ENCODE data around the gene DCAF12L2. TPM values are rescaled to one million over a fixed set of nuclear protein-coding genes. Genes with fewer than 3 reads are reported as not detected.
"Not testable (repeated sequence)": the region's sequence is repeated elsewhere in the genome, so short reads cannot be mapped to it uniquely, and the experiment has no call there.

DCAF12L2 gene
- total RNA-seq (under 0.01 TPM in 1 of 2 replicates, not detected in the other), polyA plus RNA-seq (not detected in 2 replicates), polyA minus RNA-seq (ENCODE audit: low replicate concordance) (not detected in 2 replicates)
- not detected in 2 replicates for polyA plus RNA-seq (2012)

- Histone ChIP-seq H2AFZ (ENCODE audit: low read length) (no peak within 1 kb of the TSS), H3K4me3 (replicated peaks in 1 of 4; ENCODE audit: control extremely low read depth in 1 of 4, insufficient read depth in 1 of 4, low read depth in 3 of 4, low read length in 4 of 4) (no peak within 1 kb of the TSS), H4K20me1 (ENCODE audit: control insufficient read depth, extremely low read depth, insufficient read depth, low read length) (no peaks in the 10 kb centered on the region), H3K9ac (ENCODE audit: insufficient read depth, low read length) (no peak within 1 kb of the TSS), H3K36me3 (ENCODE audit: control insufficient read depth, insufficient read depth, low read length) (no peaks in the 10 kb centered on the region), H3K79me2 (ENCODE audit: control insufficient read depth, insufficient read depth, low read length) (no peaks in the 10 kb centered on the region), H3K4me2 (ENCODE audit: extremely low read depth, insufficient read depth, low read length) (no peak within 1 kb of the TSS), H3K27me3 (ENCODE audit: control insufficient read depth, insufficient read depth, low read length) (no peaks in the 10 kb centered on the region), H3K27ac (ENCODE audit: insufficient read depth, low read length) (no peak within 1 kb of the TSS), H3K4me1 (ENCODE audit: control insufficient read depth, extremely low read depth, insufficient read depth, low read length) (no peaks in the 10 kb centered on the region), H3K9me3 (ENCODE audit: control insufficient read depth, insufficient read depth, low read depth, low read length) (no peaks in the 10 kb centered on the region)
- no peak for TF ChIP-seq CTCF (conservative IDR thresholded peaks at IDR 0.05 in 1 of 2, IDR thresholded peaks at IDR 0.05 in 1 of 2; ENCODE audit: low read depth in 1 of 2, low read length in 2 of 2)
- no peak for TF ChIP-seq EZH2 (IDR thresholded peaks at IDR 0.05; ENCODE audit: low read length, missing control alignments)
- no peak for DNase-seq (ENCODE audit: low read depth in 2 of 2)
Measured at GRCh38 chrX:126165721-126166461, at the start of gene DCAF12L2. Gene DCAF12L2, minus strand, starts transcription at chrX:126166289. Its CDS starts 365 bp downstream, at chrX:126165924.

- not testable (repeated sequence) for H2AFZ ChIP-seq (ENCODE audit: low read length); H3K9ac ChIP-seq (ENCODE audit: insufficient read depth, low read length); H3K27ac ChIP-seq (ENCODE audit: insufficient read depth, low read length); DNase-seq (ENCODE audit: low read depth in 2 of 2); H3K4me2 ChIP-seq (ENCODE audit: extremely low read depth, insufficient read depth, low read length); H3K27me3 ChIP-seq (ENCODE audit: control insufficient read depth, insufficient read depth, low read length); H4K20me1 ChIP-seq (ENCODE audit: control insufficient read depth, extremely low read depth, insufficient read depth, low read length); H3K4me3 ChIP-seq (replicated peaks in 1 of 4; ENCODE audit: control extremely low read depth in 1 of 4, insufficient read depth in 1 of 4, low read depth in 3 of 4, low read length in 4 of 4); H3K9me3 ChIP-seq (ENCODE audit: control insufficient read depth, insufficient read depth, low read depth, low read length); H3K36me3 ChIP-seq (ENCODE audit: control insufficient read depth, insufficient read depth, low read length); H3K79me2 ChIP-seq (ENCODE audit: control insufficient read depth, insufficient read depth, low read length); H3K4me1 ChIP-seq (ENCODE audit: control insufficient read depth, extremely low read depth, insufficient read depth, low read length)
Measured at GRCh38 chrX:126190888-126191287, 24.8 kb upstream of the DCAF12L2 start.

- no peaks in the 10 kb centered on the region for H3K36me3 ChIP-seq (ENCODE audit: control insufficient read depth, insufficient read depth, low read length)
- DNase-seq (ENCODE audit: low read depth in 2 of 2): no peak
- H3K4me2 ChIP-seq (ENCODE audit: extremely low read depth, insufficient read depth, low read length): no peak overlapping the region
- H3K4me1 ChIP-seq (ENCODE audit: control insufficient read depth, extremely low read depth, insufficient read depth, low read length): no peaks in the 10 kb centered on the region
- no peak overlapping the region for H3K4me3 ChIP-seq (replicated peaks in 1 of 4; ENCODE audit: control extremely low read depth in 1 of 4, insufficient read depth in 1 of 4, low read depth in 3 of 4, low read length in 4 of 4)
- no peaks in the 10 kb centered on the region for H4K20me1 ChIP-seq (ENCODE audit: control insufficient read depth, extremely low read depth, insufficient read depth, low read length)
- no peaks in the 10 kb centered on the region for H3K79me2 ChIP-seq (ENCODE audit: control insufficient read depth, insufficient read depth, low read length)
- no peaks in the 10 kb centered on the region for H3K27me3 ChIP-seq (ENCODE audit: control insufficient read depth, insufficient read depth, low read length)
- H3K27ac ChIP-seq (ENCODE audit: insufficient read depth, low read length): no peak overlapping the region
- no peak overlapping the region for H3K9ac ChIP-seq (ENCODE audit: insufficient read depth, low read length)
- H3K9me3 ChIP-seq (ENCODE audit: control insufficient read depth, insufficient read depth, low read depth, low read length): no peaks in the 10 kb centered on the region
- H2AFZ ChIP-seq (ENCODE audit: low read length): no peak overlapping the region
- TF ChIP-seq EZH2 (IDR thresholded peaks at IDR 0.05; ENCODE audit: low read length, missing control alignments): no peak
- no peak for TF ChIP-seq CTCF (conservative IDR thresholded peaks at IDR 0.05 in 1 of 2, IDR thresholded peaks at IDR 0.05 in 1 of 2; ENCODE audit: low read depth in 1 of 2, low read length in 2 of 2)
Measured at GRCh38 chrX:126177133-126177840, 11.2 kb upstream of the DCAF12L2 start.

All from fibroblast of lung (primary cell).